GM12878 (cell line): Measurements from ENCODE around the gene ASAP2. TPM values are rescaled to one million over a fixed set of nuclear protein-coding genes. Genes with fewer than 3 reads are reported as not detected.

ENCODE experiments used
- ATAC-seq: fragments of 200-7000 bp; cut with Tn5 transposase; 3 replicates; pipeline ENCODE4 v1.9.1; 2020; ENCODE audit warnings: mild to moderate bottlenecking, moderate library complexity
- BruUV-seq: library from RNA; stranded (reverse); fragments of 400-500 nt; replicated peaks from 2 replicates; lab custom pipeline; 2021; lab: Mats Ljungman, UMichigan
- CTCF ChIA-PET: fragments of 300-600 bp; sonication (Branson Sonifier 250); formaldehyde crosslinking; extraction: SDS; loops from one replicate; lab custom pipeline; 2021; ENCODE audit warnings: inconsistent platforms; lab: Yijun Ruan, JAX
- POLR2A ChIA-PET: fragments of 350-600 bp; formaldehyde crosslinking; extraction: SDS; loops from one replicate; lab custom pipeline; 2021; ENCODE audit warnings: inconsistent platforms; lab: Charles Lee
- RAD21 ChIA-PET: fragments of 300-600 bp; sonication (Branson Sonifier 250); formaldehyde crosslinking; loops from one replicate; lab custom pipeline; 2023; ENCODE audit warnings: antibody characterized with exemption; ENCODE audit not compliant: unreplicated experiment; lab: Charles Lee
- SMC1A ChIA-PET: fragments of 300-600 bp; sonication (Branson Sonifier 250); formaldehyde crosslinking; loops from one replicate; lab custom pipeline; 2023; ENCODE audit not compliant: unreplicated experiment, uncharacterized antibody; lab: Charles Lee
- DNase-seq: peaks from one replicate; pipeline ENCODE4 v3.0.0-alpha.2; 2011; ENCODE audit warnings: low read depth, low spot score
- FAIRE-seq: peaks from 3 replicates; lab custom pipeline; 2011; peaks lifted over from hg19 to GRCh38; lab: Jason Lieb, UNC
- H2AFZ ChIP-seq: 2 replicates; pipeline ENCODE4 v1.6.0; 2011; ENCODE audit warnings: low read depth, low read length, control low read depth; ENCODE audit not compliant: control insufficient read depth
- H3K27ac ChIP-seq: 2 replicates; pipeline ENCODE4 v1.5.1; 2011; ENCODE audit warnings: control low read depth; ENCODE audit not compliant: control insufficient read depth, insufficient read depth
- H3K27me3 ChIP-seq, 2 experiments: replicated peaks in 1 of 2; 2 replicates each; pipeline versions ENCODE4 v1.6.0 to v1.6.1; 2011; ENCODE audit warnings: low read length in 1 of 2; ENCODE audit not compliant: control insufficient read depth in 2 of 2, insufficient read depth in 2 of 2
- H3K36me3 ChIP-seq, 2 experiments: 2 replicates each; pipeline ENCODE4 v1.5.1; 2011; ENCODE audit warnings: low read length in 1 of 2; ENCODE audit not compliant: control insufficient read depth in 2 of 2, insufficient read depth in 2 of 2
- H3K4me1 ChIP-seq: 2 replicates; pipeline ENCODE4 v1.6.1; 2011; ENCODE audit warnings: mild to moderate bottlenecking, low read length, moderate library complexity, mixed read lengths; ENCODE audit not compliant: control insufficient read depth, insufficient read depth
- H3K4me2 ChIP-seq: 2 replicates; pipeline ENCODE4 v1.6.0; 2011; ENCODE audit warnings: control low read depth; ENCODE audit not compliant: control insufficient read depth, insufficient read depth
- H3K4me3 ChIP-seq: fragments of 200-600 bp; sonication (generic); 2 replicates; pipeline ENCODE4 v1.5.1; 2016
- H3K79me2 ChIP-seq: 2 replicates; pipeline ENCODE4 v1.6.0; 2011; ENCODE audit warnings: low read length; ENCODE audit not compliant: control insufficient read depth, insufficient read depth
- H3K9ac ChIP-seq: 2 replicates; pipeline ENCODE4 v1.8.0; 2011; ENCODE audit warnings: low read length, control low read depth, mixed read lengths; ENCODE audit not compliant: control insufficient read depth, insufficient read depth
- H3K9me3 ChIP-seq: replicated peaks from 3 replicates; pipeline ENCODE4 v1.5.1; 2011; ENCODE audit warnings: mild to moderate bottlenecking, low read length; ENCODE audit not compliant: control insufficient read depth, insufficient read depth
- H4K20me1 ChIP-seq: 2 replicates; pipeline ENCODE4 v1.6.0; 2011; ENCODE audit not compliant: control insufficient read depth, insufficient read depth
- KLF5 ChIP-seq: fragments of 450-650 bp; IDR thresholded peaks from 2 replicates; pipeline ENCODE4 v1.6.1; 2014; ENCODE audit warnings: mild to moderate bottlenecking; ENCODE audit not compliant: partially characterized antibody
- LARP7 ChIP-seq: fragments of 450-650 bp; IDR thresholded peaks from 2 replicates; pipeline ENCODE4 v1.6.1; 2017; ENCODE audit warnings: mild to moderate bottlenecking
- MEF2B ChIP-seq: fragments of 450-650 bp; IDR thresholded peaks from 2 replicates; pipeline ENCODE4 v1.6.1; 2018; ENCODE audit warnings: mild to moderate bottlenecking, moderate library complexity; ENCODE audit not compliant: partially characterized antibody, poor library complexity, severe bottlenecking
- NFIC ChIP-seq: IDR thresholded peaks from 2 replicates; pipeline ENCODE4 v1.6.1; 2012; ENCODE audit warnings: low read depth, mild to moderate bottlenecking, inconsistent platforms, low read length, moderate library complexity
- TCF3 ChIP-seq: IDR thresholded peaks from 2 replicates; pipeline ENCODE4 v1.6.1; 2012; ENCODE audit warnings: low read depth, mild to moderate bottlenecking, low read length, borderline replicate concordance; ENCODE audit not compliant: insufficient read depth
- ZBTB33 ChIP-seq: fragments of 450-650 bp; IDR thresholded peaks from 2 replicates; pipeline ENCODE4 v1.6.1; 2017; ENCODE audit warnings: mild to moderate bottlenecking
- ZNF384 ChIP-seq: IDR thresholded peaks from 2 replicates; pipeline ENCODE4 v1.6.1; 2012; ENCODE audit warnings: low read depth, mild to moderate bottlenecking, low read length, improper control_type of control experiment, borderline replicate concordance
- WGBS: methylation state at CpG from one replicate; pipeline ENCODE4 v1.1.6; 2016; ENCODE audit warnings: low lambda C conversion rate; ENCODE audit not compliant: insufficient replicate concordance, insufficient coverage; ENCODE audit errors: missing lambda C conversion rate; 5-methylcytosine and 5-hydroxymethylcytosine counted together
- in situ Hi-C: fragments of 300-500 bp; cut with MboI; formaldehyde crosslinking; loops from 9 replicates; pipeline ENCODE4 v1.14.3; 2018; ENCODE audit warnings: mixed read lengths
- intact Hi-C: fragments of 100-400 bp; cut with micrococcal nuclease; formaldehyde crosslinking; loops from one replicate; pipeline ENCODE4 v1.14.2; 2022; ENCODE audit not compliant: unreplicated experiment
- polyA plus RNA-seq, 11 experiments: library from polyadenylated mRNA; depleted of rRNA in 4 of 11; unstranded in 6 of 11; stranded (reverse) in 5 of 11; fragments of >200 nt; fragmentation: Nextera tagmentation in 4 of 11; fragmentation: Illumina TruSeq in 1 of 11; extraction: Ambion mirVana in 4 of 11; extraction: Trizol in 1 of 11; gene quantifications; 1 replicate in 1 of 11; 2 replicates in 10 of 11; pipeline versions ENCODE4 v1.2.1 to v1.2.3, GENCODE V29; 2011 to 2016; ENCODE audit warnings: inconsistent platforms in 2 of 11, missing spikeins in 2 of 11, low read depth in 1 of 11
- total RNA-seq, 4 experiments: library from RNA; depleted of rRNA in 3 of 4; stranded (reverse); fragments of >200 nt in 3 of 4; fragmentation: Illumina TruSeq in 1 of 4; extraction: Trizol in 1 of 4; gene quantifications; 2 replicates each; pipeline versions ENCODE4 v1.2.1 to v1.2.3, GENCODE V29; 2013 to 2021
- TF ChIP-seq, protein P1 (sequence below): IDR thresholded peaks from 2 replicates; pipeline ENCODE4 v1.6.1; 2011; ENCODE audit warnings: low read depth, mild to moderate bottlenecking, low read length, moderate library complexity, borderline replicate concordance; ENCODE audit errors: extremely low read depth
- TF ChIP-seq, protein P2 (sequence below): fragments of 450-650 bp; IDR thresholded peaks from 2 replicates; pipeline ENCODE4 v1.6.1; 2016; ENCODE audit warnings: mild to moderate bottlenecking
- TF ChIP-seq, protein P3 (sequence below): fragments of 450-650 bp; IDR thresholded peaks from 2 replicates; pipeline ENCODE4 v1.6.1; 2017; ENCODE audit warnings: low read depth, mild to moderate bottlenecking, moderate library complexity

ASAP2 gene
- total and polyA plus RNA-seq, 10 of the 15 experiments (the other 5 are each of a cell fraction or from before 2014, with no cell fraction given): 0.05 to 0.27 (median 0.07) TPM; not detected in 4

DNA sequence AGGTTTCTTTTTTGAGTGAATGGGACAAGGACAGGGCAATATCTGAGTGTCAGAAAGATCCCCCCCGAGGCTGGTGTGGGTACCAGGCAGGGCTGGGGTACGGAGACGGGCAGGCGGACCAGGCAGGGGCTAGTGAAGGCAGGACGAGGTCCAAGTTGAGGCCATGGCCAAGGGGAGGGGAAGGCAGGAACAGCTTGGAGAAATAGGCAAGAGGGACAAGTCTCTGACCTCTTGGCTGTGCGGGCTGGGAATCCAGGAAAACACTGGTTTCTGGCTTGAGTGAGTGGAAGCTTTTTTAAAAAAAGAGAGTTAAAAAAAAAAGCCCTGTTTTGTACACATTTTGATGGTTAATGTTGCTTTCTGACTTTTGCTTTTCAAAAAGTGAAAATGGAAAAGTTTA lies 30.3 kb downstream of the ASAP2 start:
- no peaks in the 10 kb centered on the region for H3K79me2 ChIP-seq
- no peak overlapping the region for H2AFZ ChIP-seq
- no peaks in the 10 kb centered on the region for H3K9me3 ChIP-seq
- H3K9ac ChIP-seq: no peak overlapping the region
- in situ Hi-C loops: no loop called here
- ATAC-seq: no peak
- no peaks in the 10 kb centered on the region for H3K4me1 ChIP-seq
- TF ChIP-seq MEF2B: no peak
- TF ChIP-seq LARP7: no peak
- H4K20me1 ChIP-seq: no peaks in the 10 kb centered on the region
- WGBS: 48% methylated on average over 6 of the region's 6 CpGs
- H3K27ac ChIP-seq: no peak overlapping the region
- SMC1A ChIA-PET: no interaction called here
- POLR2A ChIA-PET: no interaction called here
- CTCF ChIA-PET: no interaction called here
- RAD21 ChIA-PET: no interaction called here
- no TSS peak for BruUV-seq
- intact Hi-C loops: no loop called here
- DNase-seq: no peak
- no peak overlapping the region for H3K4me2 ChIP-seq
- FAIRE-seq: no peak
- no peak overlapping the region for H3K4me3 ChIP-seq
- H3K27me3 ChIP-seq: peaks cover 0 to 2% of the 10 kb centered on the region in 2 experiments; a peak in 2 of 4 replicates
- H3K36me3 ChIP-seq: no peaks in the 10 kb centered on the region

DNA sequence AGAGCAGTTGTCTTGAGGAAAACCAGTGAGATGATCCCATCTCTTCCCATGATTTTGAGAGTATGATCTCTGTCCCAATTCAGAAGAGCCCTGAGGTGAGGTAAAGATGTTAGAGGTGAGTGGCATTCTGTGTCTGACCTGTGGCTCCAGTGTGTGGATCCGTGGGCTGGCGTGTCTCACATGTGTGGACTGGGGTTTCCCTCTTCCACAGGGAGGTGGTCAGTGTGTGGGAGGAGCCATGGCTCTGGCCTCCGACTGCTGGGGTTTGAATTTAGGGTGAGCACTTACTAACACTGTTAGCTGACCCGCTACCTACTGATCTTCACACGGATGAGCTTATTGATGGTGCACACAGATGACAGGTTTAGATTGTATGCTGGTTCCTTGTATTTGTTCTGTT lies 31.2 kb downstream of the ASAP2 start:
- DNase-seq (no peak), ATAC-seq (no peak), FAIRE-seq (no peak)
- CTCF ChIA-PET: no interaction called here
- in situ Hi-C loops (no loop called here), intact Hi-C loops (no loop called here)
- Histone ChIP-seq H3K9ac (no peak overlapping the region), H3K9me3 (no peaks in the 10 kb centered on the region), H3K4me3 (no peak overlapping the region), H3K4me2 (no peak overlapping the region), H3K27me3 (peaks cover 0 to 2% of the 10 kb centered on the region in 2 experiments; a peak in 2 of 4 replicates), H4K20me1 (no peaks in the 10 kb centered on the region), H2AFZ (no peak overlapping the region), H3K79me2 (no peaks in the 10 kb centered on the region), H3K36me3 (no peaks in the 10 kb centered on the region), H3K27ac (no peak overlapping the region), H3K4me1 (no peaks in the 10 kb centered on the region)
- TF ChIP-seq NFIC (no peak), KLF5 (no peak), ZNF384 (no peak), TCF3 (no peak), ZBTB33 (no peak)
- TF ChIP-seq, protein P1, sequence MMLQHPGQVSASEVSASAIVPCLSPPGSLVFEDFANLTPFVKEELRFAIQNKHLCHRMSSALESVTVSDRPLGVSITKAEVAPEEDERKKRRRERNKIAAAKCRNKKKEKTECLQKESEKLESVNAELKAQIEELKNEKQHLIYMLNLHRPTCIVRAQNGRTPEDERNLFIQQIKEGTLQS: no peak
- TF ChIP-seq, protein P2, sequence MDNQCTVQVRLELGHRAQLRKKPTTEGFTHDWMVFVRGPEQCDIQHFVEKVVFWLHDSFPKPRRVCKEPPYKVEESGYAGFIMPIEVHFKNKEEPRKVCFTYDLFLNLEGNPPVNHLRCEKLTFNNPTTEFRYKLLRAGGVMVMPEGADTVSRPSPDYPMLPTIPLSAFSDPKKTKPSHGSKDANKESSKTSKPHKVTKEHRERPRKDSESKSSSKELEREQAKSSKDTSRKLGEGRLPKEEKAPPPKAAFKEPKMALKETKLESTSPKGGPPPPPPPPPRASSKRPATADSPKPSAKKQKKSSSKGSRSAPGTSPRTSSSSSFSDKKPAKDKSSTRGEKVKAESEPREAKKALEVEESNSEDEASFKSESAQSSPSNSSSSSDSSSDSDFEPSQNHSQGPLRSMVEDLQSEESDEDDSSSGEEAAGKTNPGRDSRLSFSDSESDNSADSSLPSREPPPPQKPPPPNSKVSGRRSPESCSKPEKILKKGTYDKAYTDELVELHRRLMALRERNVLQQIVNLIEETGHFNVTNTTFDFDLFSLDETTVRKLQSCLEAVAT: no peak
- TF ChIP-seq, protein P3, sequence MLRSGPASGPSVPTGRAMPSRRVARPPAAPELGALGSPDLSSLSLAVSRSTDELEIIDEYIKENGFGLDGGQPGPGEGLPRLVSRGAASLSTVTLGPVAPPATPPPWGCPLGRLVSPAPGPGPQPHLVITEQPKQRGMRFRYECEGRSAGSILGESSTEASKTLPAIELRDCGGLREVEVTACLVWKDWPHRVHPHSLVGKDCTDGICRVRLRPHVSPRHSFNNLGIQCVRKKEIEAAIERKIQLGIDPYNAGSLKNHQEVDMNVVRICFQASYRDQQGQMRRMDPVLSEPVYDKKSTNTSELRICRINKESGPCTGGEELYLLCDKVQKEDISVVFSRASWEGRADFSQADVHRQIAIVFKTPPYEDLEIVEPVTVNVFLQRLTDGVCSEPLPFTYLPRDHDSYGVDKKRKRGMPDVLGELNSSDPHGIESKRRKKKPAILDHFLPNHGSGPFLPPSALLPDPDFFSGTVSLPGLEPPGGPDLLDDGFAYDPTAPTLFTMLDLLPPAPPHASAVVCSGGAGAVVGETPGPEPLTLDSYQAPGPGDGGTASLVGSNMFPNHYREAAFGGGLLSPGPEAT: no peak
- 23% methylated on average over 5 of the region's 5 CpGs for WGBS
- SMC1A ChIA-PET: interaction anchor here (1.3 kb wide), 1 partner anchor 15 kb away, joined by 3 read pairs; no protein-coding TSS in a partner anchor
- no TSS peak for BruUV-seq
- POLR2A ChIA-PET: interaction anchor here (0.5 kb wide), 1 partner anchor 24 kb away, joined by 6 read pairs; no protein-coding TSS in a partner anchor
- RAD21 ChIA-PET: no interaction called here
